T-helper 2 cell treated with Interferon-gamma antibody and Interleukin-4, amounts not matched to agents 100 ng/mL and 5 ng/mL, for 36 hours (primary cell): ENCODE data around the gene RNF38. TPM values are rescaled to one million over a fixed set of nuclear protein-coding genes. Genes with fewer than 3 reads are reported as not detected.
"Not testable (repeated sequence)": the region's sequence is repeated elsewhere in the genome, so short reads cannot be mapped to it uniquely, and the experiment has no call there.

ENCODE experiments used
- intact Hi-C: fragments of 100-400 bp; cut with micrococcal nuclease; formaldehyde crosslinking; loops from one replicate; pipeline ENCODE4 v1.15.1; 2023
- total RNA-seq: library from RNA; stranded (reverse); gene quantifications from 2 replicates; pipeline ENCODE4 v1.2.3, GENCODE V29; 2022

The RNF38 gene
- total RNA-seq, 1 donor from 2014 or later = 39.3 TPM

DNA sequence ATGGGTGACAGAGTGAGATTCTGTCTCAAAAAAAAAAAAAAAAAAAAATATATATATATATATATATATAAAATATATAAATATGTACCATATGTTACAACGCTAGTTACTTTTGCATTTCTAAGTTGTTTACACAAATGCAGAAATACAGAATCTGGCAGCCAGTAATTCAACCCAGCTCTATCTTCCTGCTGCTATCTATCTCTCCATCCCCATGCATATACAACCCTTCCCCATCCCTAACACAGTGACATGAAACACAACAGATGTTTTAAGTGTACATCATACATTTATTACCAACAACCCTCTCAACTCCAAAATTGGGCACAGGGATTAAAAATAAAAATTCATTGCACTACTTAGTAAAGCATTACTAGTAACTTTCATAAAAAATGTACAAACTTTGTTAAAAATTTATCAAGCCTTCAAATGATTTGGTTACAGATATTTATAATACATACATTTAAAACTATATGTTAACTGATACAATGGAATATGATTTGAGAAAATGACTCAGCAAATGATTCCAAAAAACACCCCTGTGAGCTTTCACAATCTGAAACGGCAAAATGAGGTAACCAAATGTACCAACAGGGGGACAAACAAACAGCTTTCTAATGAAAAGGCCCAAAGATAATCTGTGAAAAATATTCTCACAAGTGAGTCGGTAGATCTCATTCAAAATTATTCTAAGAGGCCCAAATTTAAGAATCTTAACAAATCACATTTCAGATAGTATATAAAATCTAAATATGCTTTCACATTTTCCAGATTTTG is 63.8 kb downstream of the RNF38 start:
- intact Hi-C loops = no loop called here

DNA sequence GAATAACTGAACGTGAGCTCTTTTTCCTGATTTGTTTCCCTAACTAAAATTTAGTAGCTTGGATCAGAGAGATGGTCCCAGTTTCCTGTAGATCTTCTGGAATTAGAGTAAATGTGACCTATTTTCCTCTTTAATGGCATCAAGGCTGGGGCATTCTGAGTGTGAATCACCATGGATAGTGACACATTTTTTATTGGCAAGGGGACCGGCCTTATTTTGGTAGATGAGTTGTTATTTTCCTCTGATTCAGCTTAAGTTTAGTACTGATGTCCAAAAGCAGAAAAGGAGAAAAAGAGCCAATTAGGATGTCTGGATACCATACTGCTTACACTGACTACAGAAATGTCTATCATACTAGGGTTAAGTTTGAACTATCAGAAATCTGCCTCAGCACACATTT is 68.1 kb downstream of the RNF38 start:
- intact Hi-C loops = no loop called here

DNA sequence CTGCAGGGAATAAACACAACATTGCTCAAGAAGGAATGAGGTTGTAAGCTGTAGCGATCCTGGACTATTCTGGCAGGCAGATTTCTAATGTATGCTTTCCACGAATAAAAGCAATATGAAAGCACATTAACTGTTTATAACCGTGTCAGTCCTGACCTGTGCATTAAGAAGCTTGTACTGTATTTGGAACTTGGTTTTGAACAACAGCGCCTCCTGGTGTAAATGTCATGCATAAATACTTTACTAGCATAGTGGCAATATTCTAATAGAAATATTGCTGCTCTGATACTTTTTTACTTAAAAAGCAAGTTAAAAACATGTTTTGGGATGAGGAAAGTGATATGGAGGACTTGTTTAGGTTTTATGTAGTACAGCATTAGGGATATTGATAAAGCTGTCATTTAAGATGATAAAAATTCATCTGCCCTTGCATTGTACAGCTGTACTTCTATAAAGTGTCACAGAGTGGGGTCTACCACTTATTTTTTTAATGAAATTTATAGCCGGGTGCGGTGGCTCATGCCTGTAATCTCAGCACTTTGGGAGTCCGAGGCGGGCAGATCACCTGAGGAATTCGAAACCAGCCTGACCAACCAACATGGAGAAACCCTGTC is 71.2 kb downstream of the RNF38 start:
- intact Hi-C loops = loop anchor here (1.0 to 2.0 kb wide), 3 partner anchors 81 to 226 kb away; partner anchors contain the start of gene CLTA

DNA sequence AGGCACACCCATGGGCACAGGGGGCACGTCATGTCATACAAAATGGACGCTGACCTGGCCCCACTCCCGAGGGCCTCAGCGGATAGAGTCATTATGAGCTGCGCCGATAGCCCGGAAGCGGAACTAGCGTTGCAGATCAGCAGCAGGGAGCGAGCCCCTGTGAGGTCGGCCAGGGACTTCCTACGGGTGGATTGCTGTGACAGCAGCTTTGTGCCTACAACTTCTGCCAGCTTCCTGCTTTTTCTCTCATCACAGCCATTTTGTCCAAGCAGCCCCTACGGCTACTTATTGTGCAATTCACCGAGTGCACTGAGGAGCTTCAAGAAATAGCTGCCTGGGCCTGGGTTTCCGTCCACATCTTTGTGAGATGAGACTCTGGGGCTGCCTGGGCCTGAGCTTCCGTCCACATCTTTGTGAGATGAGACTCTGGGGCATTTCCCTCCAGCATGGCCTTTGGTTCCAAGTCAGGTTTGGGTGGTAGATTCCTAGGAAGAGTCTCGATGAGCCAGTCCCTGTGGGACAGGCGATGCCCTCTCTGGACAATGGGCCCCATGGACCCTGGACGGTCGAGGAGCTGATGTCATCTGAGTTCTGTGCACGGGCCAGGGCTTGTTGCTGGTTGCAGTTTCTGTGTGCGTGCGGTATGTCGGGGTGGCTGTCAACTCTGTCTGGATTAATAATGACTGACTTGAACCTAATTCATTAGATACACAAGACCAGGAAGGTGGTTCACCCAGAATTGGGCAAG is 74.8 kb downstream of the RNF38 start:
- intact Hi-C loops = no loop called here

DNA sequence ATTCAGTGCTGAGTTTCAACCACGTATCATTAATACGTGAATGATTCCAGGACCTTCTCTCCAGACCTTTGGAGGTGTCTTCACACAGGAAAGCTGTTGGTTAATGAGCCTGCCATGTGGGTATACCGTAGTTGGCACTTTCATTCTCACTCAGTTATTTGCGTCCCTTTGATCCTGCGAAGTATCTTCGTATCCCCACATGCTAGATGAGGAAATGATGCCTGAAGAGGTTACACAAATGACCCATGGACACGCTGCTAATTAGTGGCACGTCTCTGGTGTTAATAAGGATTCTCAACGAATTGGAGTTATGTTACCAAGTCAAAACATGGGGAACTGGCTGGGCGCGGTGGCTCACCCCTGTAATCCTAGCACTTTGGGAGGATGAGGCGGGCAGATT is 76.1 kb downstream of the RNF38 start:
- intact Hi-C loops = no loop called here

DNA sequence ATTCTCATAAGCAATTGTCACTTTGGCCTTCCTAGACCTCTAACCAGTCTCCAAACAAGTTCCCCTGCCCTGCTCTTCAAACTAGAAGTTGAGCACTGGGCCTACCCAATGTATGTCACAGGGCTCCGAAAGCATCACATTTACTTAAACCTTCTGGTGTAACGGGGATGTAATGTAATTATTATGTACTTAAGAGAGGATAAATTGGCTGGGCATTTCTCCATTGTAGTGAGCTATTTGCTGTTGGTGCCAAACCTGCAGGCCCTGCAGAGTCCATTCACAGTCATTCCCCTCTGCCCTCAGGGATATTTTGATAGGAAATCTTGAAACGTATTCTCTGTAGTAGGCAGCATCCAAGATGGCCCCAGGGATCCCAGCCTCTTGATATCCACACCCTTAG is 77.6 kb downstream of the RNF38 start:
- intact Hi-C loops = no loop called here

DNA sequence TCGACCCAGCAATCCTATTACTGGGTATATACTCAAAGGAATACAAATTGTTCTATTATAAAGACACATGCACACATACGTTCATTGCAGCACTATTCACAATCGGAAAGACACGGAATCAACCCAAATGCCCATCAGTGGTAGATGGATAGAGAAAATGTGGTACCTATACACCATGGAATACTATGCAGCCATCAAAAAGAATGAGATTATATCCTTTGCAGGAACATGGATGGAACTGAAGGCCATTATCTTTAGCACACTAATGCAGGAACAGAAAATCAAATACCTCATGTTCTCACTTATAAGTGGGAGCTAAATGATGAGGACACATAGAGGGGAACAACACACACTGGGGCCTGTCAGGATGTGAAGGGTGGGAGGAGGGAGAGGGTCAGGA is 78.2 kb downstream of the RNF38 start:
- intact Hi-C loops = not testable (repeated sequence)

DNA sequence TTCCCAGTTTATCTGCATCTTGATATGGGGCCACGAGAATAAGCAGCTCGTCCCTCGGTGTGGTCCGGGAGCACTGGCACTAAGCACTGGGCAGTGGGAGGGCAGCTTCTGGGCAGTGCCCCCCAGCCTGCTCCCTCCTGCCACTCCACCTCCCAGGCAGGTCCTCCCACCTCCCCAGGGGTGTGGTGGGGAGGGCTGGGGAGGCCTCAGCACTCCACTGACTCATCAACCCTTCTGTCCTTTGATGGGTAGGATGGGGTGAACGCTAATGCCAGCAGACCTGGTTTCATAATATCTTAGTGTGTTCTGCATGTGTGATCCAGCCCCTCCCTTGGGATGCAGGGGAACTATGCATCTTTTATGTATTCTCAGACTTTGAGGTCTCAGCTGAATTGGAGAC is 79.6 kb downstream of the RNF38 start:
- intact Hi-C loops = no loop called here

DNA sequence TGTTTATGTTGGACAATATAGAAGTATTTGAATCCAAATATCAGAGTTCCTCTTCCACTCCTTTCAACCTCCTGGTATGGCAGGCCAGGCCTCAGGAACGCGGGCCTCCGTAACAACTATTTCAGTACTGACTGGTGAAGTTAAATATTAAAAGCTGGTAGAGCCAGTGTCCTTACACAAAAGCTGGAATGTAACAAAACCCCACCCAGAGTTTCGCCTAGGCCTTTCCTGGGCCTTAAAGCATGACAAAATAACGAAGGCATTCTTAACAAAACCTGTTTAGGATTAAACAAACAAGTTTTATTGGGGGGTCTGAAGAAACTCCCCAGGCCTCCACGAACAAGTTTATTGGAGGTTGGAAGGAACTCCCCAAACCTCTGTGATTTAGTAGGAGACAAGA is 80.3 kb downstream of the RNF38 start:
- intact Hi-C loops = no loop called here

DNA sequence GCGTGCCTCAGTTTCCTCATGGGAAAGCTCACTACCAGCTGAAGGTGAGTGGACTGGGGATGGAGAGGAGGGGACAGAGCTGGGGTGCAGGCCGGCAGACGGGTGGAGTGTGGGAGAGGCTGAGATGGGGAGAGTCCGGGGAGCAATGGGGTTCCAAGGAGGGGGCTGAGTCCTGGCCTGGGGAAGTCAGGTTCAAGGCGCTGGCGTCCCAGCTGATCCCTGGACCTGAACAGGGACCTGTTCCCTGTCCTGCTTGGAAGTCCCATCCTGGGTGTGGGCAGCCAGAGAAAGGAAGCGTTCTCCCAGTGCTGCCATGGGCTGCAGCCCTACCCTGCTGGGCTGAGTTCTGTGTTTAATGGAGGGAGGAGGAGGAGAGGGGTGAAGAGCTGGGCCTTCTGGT is 80.9 kb downstream of the RNF38 start:
- intact Hi-C loops = no loop called here

DNA sequence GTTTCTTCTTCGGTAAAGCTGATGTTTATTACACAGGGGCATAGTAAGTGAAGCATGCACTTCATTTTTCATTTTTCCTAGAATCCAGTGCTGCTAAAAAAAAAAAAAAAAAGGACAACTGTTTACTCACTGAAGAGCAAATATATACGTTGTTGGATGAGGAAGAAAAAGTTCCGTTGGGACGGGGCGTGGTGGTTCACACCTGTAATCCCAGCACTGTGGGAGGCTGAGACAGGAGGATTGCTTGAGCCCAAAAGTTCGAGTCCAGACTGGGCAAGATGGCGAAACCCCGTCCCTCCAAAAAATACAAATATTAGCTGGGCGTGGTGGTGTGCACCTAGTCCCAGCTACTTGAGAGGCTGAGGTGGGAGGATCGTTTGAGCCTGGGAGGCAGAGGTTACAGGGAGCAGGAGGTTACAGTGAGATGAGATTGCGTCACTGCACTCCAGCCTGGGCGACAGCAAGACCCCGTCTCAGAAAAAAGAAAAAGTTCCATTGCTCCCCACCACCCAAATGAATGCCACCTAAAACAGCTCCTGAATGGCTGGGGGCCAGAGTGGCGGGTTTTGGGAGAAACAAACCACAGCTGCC is 81.8 kb downstream of the RNF38 start:
- intact Hi-C loops = no loop called here

DNA sequence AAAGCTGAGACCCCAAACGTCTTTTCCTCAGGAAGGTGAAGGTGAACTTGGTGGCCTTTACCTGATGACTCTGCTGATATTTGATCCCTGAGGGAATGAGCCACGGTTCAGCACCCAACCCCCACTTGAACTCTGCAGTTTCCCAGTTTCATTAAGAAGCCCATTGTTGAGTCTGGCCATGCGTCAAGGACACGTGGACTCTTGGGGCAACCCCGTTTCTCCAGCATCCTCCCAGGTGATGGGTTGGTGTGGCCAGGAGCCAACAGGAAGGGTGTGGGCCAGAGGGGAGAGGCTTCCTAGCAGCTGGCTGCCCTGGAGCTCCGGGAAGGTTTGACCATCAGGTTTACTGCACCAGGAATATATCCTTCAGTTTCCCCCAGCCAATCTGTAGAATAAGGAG is 82.3 kb downstream of the RNF38 start:
- intact Hi-C loops = no loop called here

DNA sequence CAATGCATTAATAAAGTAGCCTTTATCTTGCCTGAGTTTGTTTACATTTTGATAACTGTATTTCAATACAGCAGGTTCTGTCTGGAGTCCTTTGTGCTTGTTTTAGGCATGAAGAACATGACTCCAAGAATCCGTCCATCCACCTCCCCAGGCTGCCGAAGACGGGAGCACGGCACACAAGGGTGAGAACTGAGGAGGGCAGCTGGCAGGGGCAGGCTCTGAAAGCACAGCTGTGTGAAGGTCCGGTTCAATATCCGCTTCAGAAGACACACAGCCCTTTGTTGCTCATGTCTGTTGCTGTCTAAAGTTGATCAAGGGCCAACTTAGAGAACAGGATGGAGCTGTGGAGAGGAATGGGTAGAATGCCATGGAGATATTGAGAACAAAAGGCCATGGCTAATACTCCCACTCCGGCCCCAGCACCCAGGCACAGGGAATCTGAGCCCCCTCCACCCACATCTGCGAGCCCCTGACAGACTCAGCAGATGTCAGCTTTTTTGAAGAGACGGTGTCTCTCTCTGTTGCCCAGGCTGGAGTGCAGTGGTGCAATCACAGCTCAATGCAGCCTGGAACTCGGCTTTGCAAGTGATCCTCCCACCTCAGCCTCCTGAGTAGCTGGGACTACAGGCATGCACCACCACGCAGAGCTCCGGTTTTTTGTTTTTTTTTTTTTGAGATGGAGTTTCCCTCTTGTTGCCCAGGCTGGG is 83.3 kb downstream of the RNF38 start:
- intact Hi-C loops = no loop called here

DNA sequence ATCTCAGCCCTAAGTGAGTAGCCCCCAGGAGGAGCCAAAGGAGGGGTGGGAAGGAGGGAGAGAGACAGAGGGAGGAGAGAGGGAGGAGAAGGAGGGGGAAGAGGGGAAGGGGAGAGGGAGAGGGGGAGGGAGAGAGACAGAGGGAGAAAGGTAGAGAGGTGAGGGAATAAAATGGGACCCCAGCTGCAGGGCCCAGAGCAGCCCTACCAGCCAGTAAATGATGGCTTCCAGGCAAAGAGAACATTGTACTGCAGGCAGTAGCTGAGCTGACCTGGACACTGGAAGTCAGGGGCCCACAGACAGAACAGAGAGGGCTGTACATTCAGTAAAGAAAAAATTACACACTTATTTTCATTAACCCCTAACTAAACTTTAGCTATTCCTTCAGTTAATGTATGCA is 84.0 kb downstream of the RNF38 start:
- intact Hi-C loops = no loop called here

DNA sequence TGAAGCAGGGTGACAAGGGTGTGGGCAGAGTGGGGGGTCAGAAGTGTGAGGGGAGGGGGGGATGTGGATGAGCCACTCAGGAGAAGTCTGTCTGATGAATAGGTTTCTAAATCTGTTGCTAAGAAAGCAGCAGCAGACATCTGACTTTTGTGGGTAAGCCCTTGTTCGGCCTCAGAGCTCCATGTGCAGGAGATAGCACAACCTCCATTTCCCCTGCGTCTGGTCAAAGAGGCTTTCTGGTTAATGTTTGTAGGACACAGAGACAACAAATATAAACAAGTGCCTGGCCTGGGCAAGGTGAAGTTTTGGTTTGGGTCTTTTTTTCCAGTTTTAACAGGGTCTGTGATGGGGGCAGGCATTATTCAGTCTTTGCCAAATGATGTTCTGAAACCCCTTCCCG is 84.8 kb downstream of the RNF38 start:
- intact Hi-C loops = no loop called here

DNA sequence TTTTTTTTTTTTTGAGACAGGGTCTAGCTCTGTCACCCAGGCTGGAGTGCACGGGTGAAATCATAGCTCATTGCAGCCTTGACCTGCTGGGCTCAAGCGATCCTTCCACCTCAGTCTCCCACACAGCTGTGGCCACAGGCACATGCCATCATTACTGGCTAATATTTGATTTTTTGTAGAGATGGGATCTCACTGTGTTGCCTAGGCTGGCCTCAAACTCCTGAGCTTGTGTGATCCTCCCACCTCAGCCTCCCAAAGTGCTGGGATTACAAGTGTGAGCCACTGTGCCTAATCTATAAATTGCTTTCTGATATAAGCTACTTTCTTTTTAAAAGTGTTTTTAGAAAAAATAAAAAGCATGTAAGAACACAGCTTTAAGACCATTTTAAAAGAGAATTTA is 85.3 kb downstream of the RNF38 start:
- intact Hi-C loops = no loop called here

DNA sequence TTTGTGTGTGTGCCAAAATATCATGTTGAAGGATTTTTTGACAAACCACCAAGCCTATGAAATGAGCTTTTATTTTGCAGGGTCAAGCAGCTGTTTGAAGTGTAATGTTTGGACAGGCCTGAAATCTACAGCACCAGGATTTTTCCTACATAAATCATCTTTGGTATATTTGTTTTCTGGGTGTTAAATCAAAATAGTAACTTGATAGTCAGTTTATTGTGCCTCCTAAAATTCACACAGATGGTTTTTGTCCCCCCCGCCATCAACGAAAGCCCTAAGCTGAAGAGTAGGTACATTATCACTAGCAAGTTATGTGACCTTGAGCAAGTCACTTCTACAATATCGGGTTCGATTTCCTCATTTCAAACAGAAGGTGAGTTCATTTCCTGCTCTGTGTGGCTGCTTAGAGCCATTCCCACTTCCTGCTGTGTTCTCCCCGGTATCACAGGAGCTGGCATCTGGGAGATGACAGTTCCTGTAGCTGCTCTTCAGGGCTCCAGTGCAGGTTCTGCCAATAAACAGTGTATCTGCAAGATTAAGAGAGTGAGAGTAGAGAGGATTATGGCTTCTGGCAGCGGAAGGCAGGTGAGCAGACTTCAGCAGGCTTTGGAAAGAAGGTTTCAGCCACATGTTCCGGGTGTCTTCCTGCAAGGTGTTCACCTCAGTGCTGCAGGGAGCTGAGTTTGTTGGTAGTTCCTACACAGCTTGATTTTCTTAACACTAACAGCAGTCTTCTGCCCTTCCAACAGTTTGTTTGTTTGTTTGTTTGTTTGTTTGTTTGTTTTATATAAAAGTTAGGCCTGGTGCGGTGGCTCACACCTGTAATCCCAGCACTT is 93.4 kb downstream of the RNF38 start:
- intact Hi-C loops = no loop called here

DNA sequence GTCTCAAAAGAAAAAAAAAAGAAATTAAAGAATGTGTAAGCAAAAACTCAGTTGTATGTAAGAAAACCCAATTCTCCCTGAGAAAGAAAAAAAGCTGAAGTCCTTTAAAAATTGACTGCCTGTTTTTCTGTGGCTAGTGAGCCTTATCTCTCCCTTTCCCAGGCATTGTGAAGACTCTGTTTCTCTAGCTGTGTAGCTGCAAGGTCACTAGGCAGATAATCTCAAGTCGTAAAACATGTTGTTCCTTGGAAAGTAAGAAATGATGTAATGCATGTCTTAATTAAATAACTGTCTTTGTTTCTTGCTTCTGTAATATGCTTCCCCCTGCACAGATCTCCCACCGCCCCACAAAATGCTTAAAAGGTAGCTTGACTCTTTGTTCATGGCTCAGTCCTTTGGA is 95.7 kb downstream of the RNF38 start:
- intact Hi-C loops = not testable (repeated sequence)

DNA sequence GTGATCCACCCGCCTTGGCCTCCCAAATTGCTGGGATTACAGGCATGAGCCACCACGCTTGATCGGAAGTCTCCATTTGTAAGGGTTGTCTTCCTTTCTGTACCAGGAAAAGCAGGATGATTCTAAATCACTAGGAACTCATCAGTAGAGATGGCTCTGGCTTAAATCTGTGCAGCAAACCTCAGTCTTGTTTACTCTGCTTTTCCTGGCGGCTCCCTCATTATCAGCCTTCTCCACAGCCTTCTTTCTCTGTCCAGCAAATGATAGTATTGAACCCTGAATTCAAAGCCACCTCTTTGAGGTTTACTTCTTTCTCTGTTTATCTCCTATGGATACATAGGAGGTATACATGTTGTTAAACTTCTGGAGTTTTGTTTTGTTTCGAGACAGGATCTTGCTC is 98.8 kb downstream of the RNF38 start:
- intact Hi-C loops = no loop called here

DNA sequence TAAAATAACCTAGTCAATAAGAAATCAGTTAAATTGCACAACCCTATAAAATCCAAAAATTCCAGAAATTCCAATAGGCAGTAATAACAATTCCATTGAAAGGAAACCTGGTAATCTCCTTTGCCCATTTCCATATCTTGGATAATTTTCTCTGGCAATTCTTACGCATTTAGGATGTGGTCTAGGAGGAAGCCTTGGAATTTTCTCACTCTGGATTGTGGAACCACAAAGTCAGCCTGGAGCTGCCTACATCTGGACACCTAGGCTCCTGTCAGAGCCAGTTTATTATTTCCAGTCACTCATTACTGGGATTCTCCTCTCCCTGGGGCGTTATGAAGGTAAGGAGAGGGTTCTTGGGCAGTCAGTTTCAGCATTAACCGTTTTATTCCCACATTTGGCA is 101.5 kb downstream of the RNF38 start:
- intact Hi-C loops = no loop called here

DNA sequence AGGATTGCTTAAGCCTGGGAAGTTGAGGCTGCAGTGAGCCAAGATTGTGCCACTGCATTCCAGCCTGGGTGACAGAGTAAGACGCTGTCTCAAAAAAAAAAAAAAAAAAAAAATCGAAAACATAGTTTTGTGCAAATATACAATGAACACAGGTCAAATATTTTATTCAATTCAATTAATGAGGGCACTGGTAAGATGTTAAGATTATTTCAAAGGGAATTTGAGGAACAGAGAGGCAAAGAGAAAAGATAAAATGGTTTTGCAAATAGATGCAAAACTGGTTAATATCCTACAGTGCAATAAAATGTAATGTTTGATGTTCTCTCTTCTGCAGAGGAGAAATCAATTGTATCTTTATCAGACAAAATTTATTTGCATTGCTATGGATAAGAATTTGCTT is 102.3 kb downstream of the RNF38 start:
- intact Hi-C loops = no loop called here
